Panc1 (cell line): ENCODE results near the gene SLC26A4.

Source experiments
- SIN3A ChIP-seq: IDR thresholded peaks from 2 replicates; pipeline ENCODE4 v1.6.1; 2012; ENCODE audit warnings: low read depth, mild to moderate bottlenecking, low read length, moderate library complexity, borderline replicate concordance; ENCODE audit not compliant: insufficient read depth
- TF ChIP-seq, protein P1 (sequence below): fragments of 450-650 bp; IDR thresholded peaks from 2 replicates; pipeline ENCODE4 v1.5.1; 2017; ENCODE audit warnings: mild to moderate bottlenecking

DNA sequence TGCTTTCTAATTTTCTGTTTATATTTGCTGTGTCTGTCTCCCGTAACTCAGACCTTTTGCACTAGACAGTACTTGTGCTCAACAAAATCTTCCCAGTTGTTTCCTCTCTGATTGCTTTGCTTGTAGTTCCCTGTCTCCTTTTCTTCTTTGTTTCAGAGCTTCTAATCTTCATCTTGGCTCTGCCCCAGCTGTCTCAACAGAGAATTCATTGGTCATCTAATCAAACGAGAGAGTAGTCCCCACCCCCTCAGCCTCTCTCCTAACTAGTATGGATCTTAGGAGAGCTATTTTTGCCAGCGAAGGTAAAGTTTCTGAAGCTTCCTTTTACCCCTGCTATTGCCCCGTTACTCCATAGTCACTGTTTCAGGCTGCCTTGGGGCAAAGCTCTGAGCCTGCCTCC is 32.8 kb downstream of the SLC26A4 start:
- TF ChIP-seq, protein P1, sequence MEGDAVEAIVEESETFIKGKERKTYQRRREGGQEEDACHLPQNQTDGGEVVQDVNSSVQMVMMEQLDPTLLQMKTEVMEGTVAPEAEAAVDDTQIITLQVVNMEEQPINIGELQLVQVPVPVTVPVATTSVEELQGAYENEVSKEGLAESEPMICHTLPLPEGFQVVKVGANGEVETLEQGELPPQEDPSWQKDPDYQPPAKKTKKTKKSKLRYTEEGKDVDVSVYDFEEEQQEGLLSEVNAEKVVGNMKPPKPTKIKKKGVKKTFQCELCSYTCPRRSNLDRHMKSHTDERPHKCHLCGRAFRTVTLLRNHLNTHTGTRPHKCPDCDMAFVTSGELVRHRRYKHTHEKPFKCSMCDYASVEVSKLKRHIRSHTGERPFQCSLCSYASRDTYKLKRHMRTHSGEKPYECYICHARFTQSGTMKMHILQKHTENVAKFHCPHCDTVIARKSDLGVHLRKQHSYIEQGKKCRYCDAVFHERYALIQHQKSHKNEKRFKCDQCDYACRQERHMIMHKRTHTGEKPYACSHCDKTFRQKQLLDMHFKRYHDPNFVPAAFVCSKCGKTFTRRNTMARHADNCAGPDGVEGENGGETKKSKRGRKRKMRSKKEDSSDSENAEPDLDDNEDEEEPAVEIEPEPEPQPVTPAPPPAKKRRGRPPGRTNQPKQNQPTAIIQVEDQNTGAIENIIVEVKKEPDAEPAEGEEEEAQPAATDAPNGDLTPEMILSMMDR = no peak
- TF ChIP-seq SIN3A = no peak
